HG03159 (cell line): Measurements from ENCODE around the gene ANKRD33B.
"Not testable (repeated sequence)": the region's sequence is repeated elsewhere in the genome, so short reads cannot be mapped to it uniquely, and the experiment has no call there.

Experiments used
- ATAC-seq: cut with Tn5 transposase; IDR thresholded peaks from one replicate; pipeline ENCODE4 v1.9.1; 2021; ENCODE audit warnings: mild to moderate bottlenecking, moderate library complexity; ENCODE audit not compliant: unreplicated experiment

ANKRD33B gene

DNA sequence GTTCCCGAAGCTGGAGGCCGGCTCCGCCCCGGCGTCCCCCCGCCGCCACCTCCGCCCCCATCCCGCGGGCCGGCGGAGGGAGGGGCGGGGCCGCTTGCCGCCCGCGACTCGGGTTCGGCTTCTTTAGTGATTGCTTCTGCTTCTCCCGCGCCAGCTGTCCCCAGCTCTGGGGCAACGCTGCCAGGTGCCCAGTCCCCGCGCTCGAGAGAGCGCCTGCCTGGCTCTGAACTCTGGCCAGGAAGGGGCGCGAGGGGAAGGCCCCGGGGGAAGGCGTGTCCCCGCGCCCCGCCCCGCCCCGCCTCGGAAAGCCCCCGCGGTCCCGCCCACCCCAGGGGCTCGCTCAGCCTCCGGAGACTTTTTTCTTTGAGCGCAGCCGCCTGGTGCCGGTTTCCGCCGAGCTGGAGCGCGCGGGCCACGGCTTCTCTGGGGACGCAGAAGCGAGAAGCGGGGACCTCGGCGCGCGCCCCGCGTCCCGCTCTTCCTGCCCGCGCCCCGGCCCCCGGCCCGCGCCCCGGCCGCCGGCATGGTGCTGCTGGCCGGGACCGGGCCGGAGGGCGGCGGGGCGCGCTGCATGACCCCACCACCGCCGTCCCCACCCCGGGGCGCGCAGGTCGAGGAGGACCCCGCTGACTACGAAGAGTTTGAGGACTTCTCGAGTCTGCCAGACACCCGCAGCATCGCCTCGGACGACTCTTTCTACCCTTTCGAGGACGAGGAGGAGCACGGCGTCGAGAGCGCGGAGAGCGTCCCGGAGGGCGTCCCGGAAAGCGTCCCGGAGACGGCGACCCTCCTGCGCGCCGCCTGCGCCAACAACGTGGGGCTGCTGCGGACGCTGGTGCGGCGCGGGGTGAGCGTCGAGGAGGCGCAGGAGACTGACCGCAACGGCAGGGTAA, at the start of gene ANKRD33B:
Gene ANKRD33B, plus strand, starts transcription at position 126 of the 893 bp plus-strand sequence. Its CDS starts 398 bp downstream, at position 524.
- ATAC-seq, result peak; percentile 55

DNA sequence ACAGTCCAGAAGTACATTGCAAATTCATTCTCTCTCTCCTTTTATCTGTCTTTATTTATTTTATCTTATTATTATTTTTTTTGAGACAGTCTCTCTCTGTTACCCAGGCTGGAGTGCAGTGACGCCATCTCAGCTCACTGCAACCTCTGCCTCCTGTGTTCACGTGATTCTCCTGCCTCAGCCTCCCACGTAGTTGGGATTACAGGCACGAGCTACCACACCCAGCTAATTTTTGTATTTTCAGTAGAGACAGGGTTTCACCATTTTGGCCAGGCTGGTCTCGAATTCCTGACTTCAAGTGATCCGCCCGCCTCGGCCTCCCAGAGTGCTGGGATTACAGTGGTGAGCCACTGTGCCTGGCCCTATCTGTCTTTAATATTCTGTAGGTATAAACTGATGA, 49.3 kb upstream of the ANKRD33B start:
- not testable (repeated sequence) for ATAC-seq

DNA sequence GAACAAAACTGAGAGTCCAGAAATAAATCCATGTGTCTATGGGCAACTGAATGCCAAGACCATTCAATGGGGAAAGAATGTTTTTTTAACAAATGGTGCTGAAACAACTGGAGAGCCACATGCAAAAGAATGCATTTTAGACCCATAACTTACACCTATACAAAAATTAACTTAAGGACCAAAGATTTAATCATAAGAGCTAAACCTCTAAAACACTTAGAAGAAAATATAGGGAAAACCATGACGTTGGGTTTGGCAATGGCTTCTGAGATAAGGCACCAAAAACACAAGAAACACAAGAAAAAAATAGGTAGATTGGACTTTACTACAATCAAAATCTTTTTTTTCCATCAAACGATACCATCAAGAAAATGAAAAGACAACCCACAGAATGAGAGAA, 48.4 kb upstream of the ANKRD33B start:
- no peak for ATAC-seq

DNA sequence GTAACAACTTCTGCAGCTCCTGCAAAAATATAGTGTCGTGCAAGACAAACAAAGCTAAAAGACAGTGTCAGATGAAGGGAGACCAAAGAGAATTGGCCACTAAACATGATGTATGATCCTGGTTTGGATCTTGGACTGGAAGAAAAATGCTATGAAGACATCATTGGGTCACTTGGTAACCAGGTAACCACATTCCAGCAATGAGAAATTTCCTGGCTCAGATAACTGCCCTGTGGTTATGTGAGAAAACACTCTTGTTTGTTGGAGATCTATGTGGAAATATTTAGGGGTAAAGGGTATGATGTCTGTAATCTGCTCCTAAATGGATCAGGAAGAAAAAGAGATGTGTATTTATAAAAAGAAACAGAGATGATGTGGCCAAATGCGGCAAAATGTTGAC, 45.5 kb upstream of the ANKRD33B start:
- no peak for ATAC-seq

DNA sequence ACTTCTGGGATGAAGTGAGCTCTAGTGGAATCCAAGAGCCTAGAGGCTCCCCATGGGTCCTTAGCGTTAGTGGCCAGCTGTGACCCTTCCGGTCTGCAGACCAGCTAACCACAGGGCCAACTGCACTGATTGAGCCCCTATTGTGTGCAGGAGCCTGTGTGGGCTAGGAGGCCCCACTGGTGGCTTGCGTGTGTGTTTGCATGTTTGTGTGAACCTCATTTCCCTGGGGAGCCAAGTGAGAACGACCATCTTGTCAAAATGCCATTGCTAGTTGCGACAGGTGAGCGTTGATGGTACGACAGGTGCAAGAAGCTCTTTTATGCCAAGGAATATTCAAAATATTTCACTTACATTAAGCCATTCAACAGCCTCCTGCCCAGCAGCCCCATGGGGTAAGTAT, 44.1 kb upstream of the ANKRD33B start:
- no peak for ATAC-seq

DNA sequence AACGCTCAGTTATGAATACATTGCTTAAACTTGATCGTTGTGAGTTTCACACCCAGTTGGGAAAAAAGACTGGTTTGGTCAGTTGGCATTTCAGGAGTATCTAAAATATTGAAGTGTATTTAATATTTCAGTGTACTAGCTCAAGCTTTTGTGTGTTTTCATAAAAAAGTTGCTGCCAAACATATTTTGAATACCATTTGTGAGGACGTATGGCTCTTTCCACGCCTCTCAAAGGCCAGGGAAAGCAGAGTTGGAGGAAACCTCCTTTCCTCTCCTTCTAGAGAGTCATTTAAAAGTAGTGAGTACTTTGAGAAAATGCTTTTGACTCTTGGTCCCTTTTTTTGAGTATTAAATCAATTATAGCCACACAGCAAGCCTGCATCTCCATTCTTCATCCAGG, 43.2 kb upstream of the ANKRD33B start:
- no peak for ATAC-seq

DNA sequence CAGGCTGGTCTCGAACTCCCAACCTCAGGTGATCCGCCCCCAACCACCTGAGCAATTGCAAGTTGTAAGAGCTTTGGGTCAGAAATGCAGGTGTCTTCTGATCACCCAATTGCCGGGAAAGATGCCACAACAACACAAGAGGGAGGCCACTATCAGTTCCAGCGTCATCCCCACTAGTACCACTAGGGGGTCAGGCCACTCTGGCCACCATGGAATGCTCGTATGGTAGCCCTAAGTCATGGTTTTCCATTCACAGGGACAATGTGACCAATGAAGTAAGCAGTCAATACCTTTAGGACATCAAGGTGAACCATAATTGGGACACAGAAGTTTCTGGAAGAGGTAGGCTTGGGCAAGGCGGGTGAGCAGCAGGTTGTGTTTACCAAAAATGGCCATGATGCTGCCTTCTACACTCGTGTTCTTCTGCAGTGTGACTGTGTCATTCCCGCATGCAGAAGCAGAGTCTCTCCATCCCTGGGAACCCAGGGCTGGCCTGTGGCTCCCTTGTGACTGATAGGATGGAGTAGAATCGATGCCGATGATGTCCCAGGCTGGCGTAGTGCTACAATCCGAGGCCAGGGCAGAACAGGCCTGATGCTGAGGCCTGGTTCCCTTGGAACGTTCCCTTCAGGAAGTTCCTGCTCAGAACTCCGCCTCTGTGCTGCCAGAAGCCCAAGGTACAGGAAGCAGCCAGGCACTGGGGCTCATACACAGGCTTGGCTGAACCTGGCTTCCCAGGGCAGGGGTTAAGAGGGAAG, 42.2 kb upstream of the ANKRD33B start:
- ATAC-seq, result no peak

DNA sequence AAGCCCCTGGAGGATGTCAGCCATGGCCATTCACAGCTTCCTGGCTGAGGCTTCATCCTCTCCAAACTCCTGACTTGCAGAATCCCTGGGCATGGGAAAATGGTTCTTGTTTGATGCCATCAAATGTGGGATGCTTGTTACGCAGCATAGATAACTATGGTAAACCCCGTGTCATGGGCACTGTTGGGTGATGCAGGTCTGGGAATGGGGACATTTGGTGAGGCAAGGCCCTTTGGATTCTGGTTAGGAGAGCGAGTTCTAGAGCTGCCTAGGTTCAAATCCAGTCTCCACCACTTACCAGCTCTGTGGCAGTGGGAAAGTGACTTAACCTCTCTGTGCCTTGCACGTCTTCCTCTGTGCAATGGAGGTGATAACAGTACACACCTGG, 41.7 kb upstream of the ANKRD33B start:
- no peak for ATAC-seq

DNA sequence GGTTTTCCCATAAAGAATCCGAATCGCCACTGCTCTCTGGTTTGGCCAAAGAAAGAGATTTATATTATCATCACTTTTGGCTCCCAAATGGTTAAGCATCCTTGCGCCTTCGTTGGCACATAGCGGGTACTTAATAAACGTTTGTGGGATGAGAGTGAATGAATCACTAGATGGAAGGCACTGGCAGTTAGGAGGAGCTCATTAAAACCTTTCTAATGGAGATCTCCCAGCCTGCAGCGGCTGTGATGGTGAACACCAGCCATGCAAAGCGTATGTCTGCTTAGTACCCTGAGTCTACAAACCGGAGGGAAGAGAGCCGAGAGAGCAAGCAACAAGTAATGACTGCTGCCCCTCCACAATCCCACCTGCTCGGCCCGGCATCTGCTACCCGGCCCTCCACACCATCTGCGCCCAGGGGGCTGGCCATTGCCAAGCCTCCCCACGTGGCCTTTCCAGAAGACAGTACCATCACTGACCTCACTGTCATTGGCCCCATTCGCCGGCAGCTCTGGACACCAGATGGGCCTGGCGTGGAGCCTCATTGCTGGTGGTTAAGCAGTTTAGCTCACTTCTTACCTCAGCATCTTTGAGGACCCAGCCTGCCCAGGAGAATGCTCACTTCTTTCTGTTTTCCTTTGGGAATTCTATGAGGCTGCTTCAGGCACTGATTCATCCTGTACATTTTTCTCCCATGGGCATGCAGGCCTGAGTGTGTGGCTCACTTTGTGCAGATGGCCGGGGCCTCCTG, 39.3 kb upstream of the ANKRD33B start:
- no peak for ATAC-seq

DNA sequence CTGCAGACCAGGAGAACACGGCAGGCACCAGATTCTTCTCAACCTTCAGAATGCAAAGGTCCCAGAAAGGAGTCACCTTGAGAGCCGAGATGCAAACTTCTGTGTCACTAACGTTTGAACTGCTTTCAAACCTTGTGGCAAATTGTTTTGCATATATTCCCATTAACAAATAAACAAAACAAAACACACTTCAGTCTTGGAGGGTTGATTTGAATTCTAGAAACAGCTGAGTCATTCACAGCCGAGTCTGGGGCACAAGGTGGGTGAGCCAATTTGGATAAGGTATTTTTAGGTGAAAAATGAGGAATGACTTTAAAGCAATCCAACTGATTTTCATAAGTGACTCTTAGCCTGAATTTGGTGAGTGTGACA, 38.8 kb upstream of the ANKRD33B start:
- no peak for ATAC-seq

DNA sequence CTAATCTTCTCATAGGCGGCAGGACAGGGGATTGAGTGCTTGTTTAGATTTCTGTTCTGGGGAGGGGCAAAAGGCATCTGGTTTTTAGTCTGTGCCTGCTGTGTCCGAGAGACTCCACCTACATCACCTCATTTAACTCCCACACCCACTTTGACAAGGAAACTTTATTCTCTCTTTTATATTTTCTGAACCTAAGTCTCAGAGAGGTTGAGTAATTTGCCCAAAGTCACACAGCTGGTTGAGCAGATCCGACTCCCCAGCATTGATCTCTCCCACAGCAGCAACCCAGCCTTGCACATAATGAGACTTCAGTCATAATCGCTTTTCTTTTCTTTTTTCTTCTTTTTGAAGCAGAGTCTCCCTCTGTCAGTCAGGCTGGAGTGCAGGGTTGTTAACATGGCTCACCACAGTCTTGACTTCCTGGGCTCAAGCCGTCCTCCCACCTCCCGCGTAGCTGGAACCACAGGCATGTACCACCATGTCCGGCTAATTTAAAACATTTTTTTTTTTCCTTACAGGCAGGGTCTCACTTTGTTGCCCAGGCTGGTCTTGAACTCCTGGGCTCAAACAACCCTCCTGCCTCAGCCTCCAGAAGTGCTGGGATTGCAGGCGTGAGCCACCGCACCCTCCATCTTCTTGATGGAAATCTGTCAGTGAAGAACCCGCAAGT, 36.5 kb upstream of the ANKRD33B start:
- no peak for ATAC-seq

DNA sequence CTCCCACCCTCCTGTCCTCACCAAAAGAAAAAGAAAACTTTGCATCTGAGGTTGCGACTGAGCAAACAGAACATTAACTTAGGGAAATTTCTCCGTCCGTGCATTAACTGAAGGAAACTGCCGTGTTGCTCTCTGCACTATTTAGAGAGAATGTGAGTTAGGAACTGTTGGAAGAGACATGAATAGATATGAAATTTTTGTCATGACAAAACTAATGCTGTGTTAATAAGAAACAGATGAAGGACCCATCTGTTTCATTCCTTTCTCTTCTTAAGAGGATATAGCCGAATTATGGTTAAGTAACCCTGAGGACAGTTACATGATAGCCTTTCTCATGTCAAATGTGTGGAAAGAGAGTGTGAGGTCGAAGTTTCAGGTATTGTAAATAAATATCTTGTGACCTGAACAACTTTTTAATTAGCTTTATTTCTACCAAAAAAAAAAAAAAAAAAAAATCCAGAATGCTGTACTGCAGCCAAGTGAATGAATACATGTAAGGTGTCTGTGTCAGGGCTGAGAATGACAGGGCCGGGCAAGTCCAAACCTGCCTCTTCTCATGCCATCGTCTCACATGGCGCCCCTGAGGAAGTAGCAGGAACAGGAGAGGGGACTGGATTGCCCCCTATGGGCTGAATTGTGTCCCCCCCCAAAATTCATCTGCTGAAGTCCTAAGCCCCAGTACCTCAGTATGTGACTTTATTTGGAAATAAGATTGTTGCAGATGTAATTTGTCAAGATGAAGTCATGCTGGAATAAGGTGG, 35.6 kb upstream of the ANKRD33B start:
- no peak for ATAC-seq

DNA sequence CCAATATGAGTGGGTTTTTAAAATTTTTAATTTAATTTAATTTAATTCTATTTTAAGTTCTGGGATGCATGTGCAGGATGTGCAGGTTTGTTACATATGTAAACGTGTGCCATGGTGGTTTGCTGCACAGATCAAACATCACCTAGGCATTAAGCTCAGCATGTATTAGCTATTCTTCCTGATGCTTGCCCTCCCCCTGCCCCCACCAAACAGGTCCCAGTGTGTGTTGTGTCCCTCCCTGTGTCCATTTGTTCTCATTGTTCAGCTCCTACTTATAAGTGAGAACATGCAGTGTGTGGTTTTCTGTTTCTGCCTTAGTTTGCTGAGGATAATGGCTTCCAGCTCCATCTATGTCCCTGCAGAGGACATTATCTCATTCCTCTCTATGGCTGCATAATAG, 35.0 kb upstream of the ANKRD33B start:
- no peak for ATAC-seq

DNA sequence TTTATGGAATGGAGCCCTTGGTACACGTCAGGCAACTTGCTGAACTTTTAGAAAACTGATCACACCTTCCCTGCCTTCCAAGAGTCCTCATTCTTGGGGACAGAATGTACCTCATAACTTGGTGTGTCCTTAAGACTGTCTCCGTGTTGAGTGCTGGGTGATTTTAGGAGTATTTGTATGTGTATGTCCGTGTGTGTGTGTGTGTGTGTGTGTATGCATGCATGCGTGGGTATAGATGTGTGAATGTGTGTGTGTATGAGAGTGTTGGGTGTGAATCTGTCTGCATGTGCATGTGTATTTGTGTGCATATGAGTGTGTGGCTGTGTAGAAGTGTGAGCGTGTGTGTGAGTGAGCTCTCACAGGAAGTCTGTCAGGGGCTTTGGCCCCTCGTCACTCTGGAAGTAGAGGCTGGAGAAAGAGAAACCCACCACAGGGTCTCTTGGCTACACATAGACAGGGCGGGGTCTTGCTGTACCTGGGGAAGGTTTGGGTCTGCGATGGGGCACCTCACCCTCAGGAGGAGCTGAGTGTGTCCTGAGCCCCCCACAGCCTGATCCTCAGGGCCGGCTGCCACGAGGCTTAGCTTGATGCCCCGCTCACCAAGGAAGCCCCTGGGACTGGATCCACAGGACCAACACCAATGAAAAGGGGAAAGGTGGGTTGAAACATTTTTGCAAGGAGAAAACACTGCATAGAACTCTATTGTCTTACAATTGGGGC, 33.1 kb upstream of the ANKRD33B start:
- ATAC-seq, result no peak

DNA sequence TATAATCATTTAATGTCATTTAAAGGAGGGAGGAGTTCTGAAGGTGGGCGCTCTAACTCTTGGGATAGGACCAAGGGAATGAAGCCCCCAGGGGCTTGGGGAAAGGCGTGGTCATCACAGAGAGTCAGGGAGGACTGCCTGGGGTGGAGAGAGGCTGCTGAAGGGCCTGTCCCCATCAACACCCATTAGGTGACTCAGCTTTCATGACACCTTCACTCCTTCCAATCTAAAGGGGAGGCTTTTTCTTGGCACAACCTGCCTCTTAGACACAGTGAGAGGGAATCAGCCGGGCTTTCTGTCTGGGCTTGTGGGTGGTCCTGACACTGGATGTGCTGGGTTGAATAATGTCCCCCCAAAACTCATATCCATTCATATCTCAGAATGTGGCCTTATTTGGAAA, 31.4 kb upstream of the ANKRD33B start:
- ATAC-seq, result no peak

DNA sequence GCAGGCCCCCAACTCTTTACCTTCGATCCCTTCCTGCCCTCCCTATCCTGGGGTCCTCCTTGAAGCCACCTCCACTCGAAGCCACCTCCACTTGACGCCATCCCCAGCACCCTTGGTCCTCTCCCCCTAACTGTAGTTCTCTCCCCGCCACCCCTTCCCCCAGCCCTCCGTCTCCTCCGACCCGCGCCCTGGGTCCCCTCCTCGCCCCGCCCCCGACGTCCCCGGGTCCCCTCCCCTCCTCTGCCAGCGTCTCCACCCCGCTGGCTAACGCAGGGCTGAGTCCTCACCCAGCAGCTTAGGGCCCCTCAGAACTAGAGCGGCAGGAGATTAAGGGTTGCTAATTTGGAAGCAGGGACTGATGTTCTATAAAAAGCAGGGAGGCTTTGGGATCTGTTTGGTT, 30.6 kb upstream of the ANKRD33B start:
- no peak for ATAC-seq

DNA sequence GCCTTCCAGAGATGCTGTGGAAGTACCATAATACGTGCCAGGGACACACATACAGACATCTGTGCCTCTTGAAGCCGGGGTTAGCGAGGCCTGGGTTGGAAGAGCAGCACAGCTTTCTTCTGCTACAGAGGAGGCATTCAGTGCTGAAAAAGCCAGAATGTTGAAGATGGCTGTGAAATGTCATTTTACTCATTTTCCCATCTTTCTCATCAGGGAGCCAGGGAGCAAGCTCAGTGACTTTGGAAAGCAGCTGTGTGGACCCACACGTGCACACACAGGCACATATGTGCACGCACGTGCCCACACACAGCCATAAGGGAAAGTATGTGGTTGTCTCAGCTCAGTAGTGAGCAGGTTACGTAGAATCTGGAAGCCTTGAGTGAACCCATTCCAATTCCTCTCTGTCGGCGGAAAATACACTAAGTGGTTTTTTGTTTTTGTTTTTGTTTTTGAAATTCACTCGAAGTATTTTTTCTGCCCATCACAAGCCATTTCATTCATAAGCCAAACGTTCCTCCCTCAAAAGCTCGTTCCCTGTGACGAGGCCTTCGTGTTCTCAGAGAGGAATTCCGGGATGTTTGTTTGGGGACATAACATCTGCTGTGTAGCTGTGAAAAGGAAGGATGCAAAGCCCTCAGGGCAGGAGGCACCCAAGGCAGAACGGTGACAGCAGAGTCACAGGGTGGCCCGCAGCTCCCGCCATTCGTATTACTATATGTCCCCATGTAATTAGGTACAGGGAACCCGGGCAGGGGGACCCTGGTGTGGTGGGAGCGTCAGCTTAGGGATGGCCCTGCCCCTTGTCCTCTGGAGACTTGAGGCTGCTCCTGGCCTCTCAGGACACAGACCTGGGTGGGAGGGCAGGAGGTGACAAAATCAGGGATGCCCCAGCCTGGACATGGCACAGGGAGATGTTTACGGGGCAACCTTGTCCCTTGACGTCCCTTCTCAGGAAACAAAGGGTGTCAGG, 29.0 kb upstream of the ANKRD33B start:
- ATAC-seq, result no peak

DNA sequence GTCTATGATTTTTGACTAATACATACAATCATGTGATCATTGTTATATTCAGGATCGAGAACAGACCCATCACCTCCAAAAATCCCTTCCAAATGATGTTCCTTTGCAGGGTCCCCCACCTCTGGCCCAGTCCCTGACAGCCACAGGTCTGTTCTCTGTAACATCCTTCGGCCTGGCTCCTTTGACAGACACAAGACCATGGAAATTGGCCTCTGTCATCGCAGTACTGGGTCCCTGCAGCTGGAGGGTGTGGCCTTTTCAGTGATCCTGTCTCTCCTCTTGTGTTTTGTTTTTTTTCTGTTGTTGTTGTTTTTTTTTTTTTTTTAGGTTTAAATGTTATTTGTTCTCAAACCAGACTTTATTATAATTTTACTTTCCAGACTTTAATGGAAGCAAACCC, 27.4 kb upstream of the ANKRD33B start:
- peak; percentile 33 for ATAC-seq
